ENCODE results near the gene GABRG3. TPM values are rescaled to one million over a fixed set of nuclear protein-coding genes. Genes with fewer than 3 reads are reported as not detected.
"Not testable (repeated sequence)": the region's sequence is repeated elsewhere in the genome, so short reads cannot be mapped to it uniquely, and the experiment has no call there.

The GABRG3 gene
- total and polyA plus RNA-seq, 4 experiments from 2014 or later = not detected

- peaks cover 0 to 21% (median 14%) of the 10 kb centered on the region in 8 donors for H3K9me3 Mint-ChIP-seq
- no peaks in the 10 kb centered on the region for H3K27me3 Mint-ChIP-seq
- H3K4me1 Mint-ChIP-seq = no peaks in the 10 kb centered on the region
- POLR2A ChIA-PET (ENCODE audit: partially characterized antibody) = no interaction called here
- no peaks in the 10 kb centered on the region for H3K36me3 Mint-ChIP-seq
- H3K4me3 Mint-ChIP-seq = no peak overlapping the region
- Histone ChIP-seq H3K27ac (ENCODE audit: low read depth, low read length) (no peak overlapping the region), H3K4me3 (ENCODE audit: low read length in 2 of 2) (no peak overlapping the region), H3K27me3 (ENCODE audit: insufficient read depth, low read length) (no peaks in the 10 kb centered on the region), H3K9me3 (ENCODE audit: control insufficient read depth in 1 of 2, low read length in 2 of 2) (no peaks in the 10 kb centered on the region), H3K4me1 (ENCODE audit: insufficient read depth, low read length) (no peaks in the 10 kb centered on the region), H3K36me3 (ENCODE audit: insufficient read depth, low read length) (no peaks in the 10 kb centered on the region)
- no peak for DNase-seq
- intact Hi-C loops (cut with micrococcal nuclease) = no loop called here
- CTCF ChIA-PET (ENCODE audit: partially characterized antibody) = no interaction called here
- H3K27ac Mint-ChIP-seq = no peak overlapping the region
Measured at GRCh38 chr15:26996250-26996649, 25.3 kb downstream of the GABRG3 start.

- H3K4me1 ChIP-seq (ENCODE audit: insufficient read depth, low read length); H3K27me3 Mint-ChIP-seq; H3K4me3 ChIP-seq (ENCODE audit: low read length in 2 of 2); POLR2A ChIA-PET (ENCODE audit: partially characterized antibody); CTCF ChIA-PET (ENCODE audit: partially characterized antibody); H3K27me3 ChIP-seq (ENCODE audit: insufficient read depth, low read length); H3K4me1 Mint-ChIP-seq; H3K4me3 Mint-ChIP-seq; H3K27ac ChIP-seq (ENCODE audit: low read depth, low read length); H3K27ac Mint-ChIP-seq; H3K36me3 Mint-ChIP-seq; DNase-seq; intact Hi-C loops (cut with micrococcal nuclease); H3K36me3 ChIP-seq (ENCODE audit: insufficient read depth, low read length); H3K9me3 ChIP-seq (ENCODE audit: control insufficient read depth in 1 of 2, low read length in 2 of 2): not testable (repeated sequence)
- H3K9me3 Mint-ChIP-seq = peaks cover 0 to 24% (median 11%) of the 10 kb centered on the region in 8 donors
Measured at GRCh38 chr15:27003003-27003402, 32.0 kb downstream of the GABRG3 start.

- H3K27me3 ChIP-seq (ENCODE audit: insufficient read depth, low read length); H3K36me3 ChIP-seq (ENCODE audit: insufficient read depth, low read length); H3K9me3 ChIP-seq (ENCODE audit: control insufficient read depth in 1 of 2, low read length in 2 of 2); H3K27ac Mint-ChIP-seq; H3K27me3 Mint-ChIP-seq; intact Hi-C loops (cut with micrococcal nuclease); H3K27ac ChIP-seq (ENCODE audit: low read depth, low read length); DNase-seq; CTCF ChIA-PET (ENCODE audit: partially characterized antibody); H3K4me3 ChIP-seq (ENCODE audit: low read length in 2 of 2); H3K4me1 Mint-ChIP-seq; H3K4me3 Mint-ChIP-seq; POLR2A ChIA-PET (ENCODE audit: partially characterized antibody); H3K36me3 Mint-ChIP-seq; H3K4me1 ChIP-seq (ENCODE audit: insufficient read depth, low read length): not testable (repeated sequence)
- peaks cover 0 to 21% (median 9%) of the 10 kb centered on the region in 8 donors for H3K9me3 Mint-ChIP-seq
Measured at GRCh38 chr15:27004226-27004625, 33.2 kb downstream of the GABRG3 start.

GRCh38 chr15:27017168-27017809 lies 46.3 kb downstream of the GABRG3 start:
- Mint-ChIP-seq H3K27ac (no peak overlapping the region), H3K4me3 (no peak overlapping the region), H3K9me3 (peaks cover 0 to 12% (median 5%) of the 10 kb centered on the region in 8 donors), H3K36me3 (no peaks in the 10 kb centered on the region), H3K4me1 (no peaks in the 10 kb centered on the region), H3K27me3 (no peaks in the 10 kb centered on the region)
- H3K36me3 ChIP-seq (ENCODE audit: insufficient read depth, low read length) = no peaks in the 10 kb centered on the region
- no peaks in the 10 kb centered on the region for H3K27me3 ChIP-seq (ENCODE audit: insufficient read depth, low read length)
- DNase-seq = no peak
- no peak overlapping the region for H3K27ac ChIP-seq (ENCODE audit: low read depth, low read length)
- POLR2A ChIA-PET (ENCODE audit: partially characterized antibody) = no interaction called here
- H3K9me3 ChIP-seq (ENCODE audit: control insufficient read depth in 1 of 2, low read length in 2 of 2) = no peaks in the 10 kb centered on the region
- no peaks in the 10 kb centered on the region for H3K4me1 ChIP-seq (ENCODE audit: insufficient read depth, low read length)
- CTCF ChIA-PET (ENCODE audit: partially characterized antibody) = no interaction called here
- intact Hi-C loops (cut with micrococcal nuclease) = no loop called here
- no peak overlapping the region for H3K4me3 ChIP-seq (ENCODE audit: low read length in 2 of 2)

- intact Hi-C loops (cut with micrococcal nuclease) = loop anchor here (10.0 kb wide), 1 partner anchor 65 kb away; no protein-coding TSS in a partner anchor
- Histone ChIP-seq H3K27me3 (ENCODE audit: insufficient read depth, low read length) (no peaks in the 10 kb centered on the region), H3K4me1 (ENCODE audit: insufficient read depth, low read length) (no peaks in the 10 kb centered on the region), H3K36me3 (ENCODE audit: insufficient read depth, low read length) (no peaks in the 10 kb centered on the region), H3K27ac (ENCODE audit: low read depth, low read length) (no peak overlapping the region), H3K4me3 (ENCODE audit: low read length in 2 of 2) (no peak overlapping the region), H3K9me3 (ENCODE audit: control insufficient read depth in 1 of 2, low read length in 2 of 2) (no peaks in the 10 kb centered on the region)
- no peak for DNase-seq
- H3K4me1 Mint-ChIP-seq = no peaks in the 10 kb centered on the region
- H3K36me3 Mint-ChIP-seq = no peaks in the 10 kb centered on the region
- POLR2A ChIA-PET (ENCODE audit: partially characterized antibody) = no interaction called here
- no peak overlapping the region for H3K27ac Mint-ChIP-seq
- H3K4me3 Mint-ChIP-seq = no peak overlapping the region
- peaks cover 0 to 12% (median 5%) of the 10 kb centered on the region in 8 donors for H3K9me3 Mint-ChIP-seq
- H3K27me3 Mint-ChIP-seq = no peaks in the 10 kb centered on the region
- CTCF ChIA-PET (ENCODE audit: partially characterized antibody) = no interaction called here
Measured at GRCh38 chr15:27019687-27020086, 48.7 kb downstream of the GABRG3 start.

- Mint-ChIP-seq H3K9me3 (peaks cover 0 to 4% (median 4%) of the 10 kb centered on the region in 8 donors), H3K27me3 (peaks cover 0 to 1% of the 10 kb centered on the region in 2 donors), H3K4me3 (no peak overlapping the region), H3K27ac (no peak overlapping the region), H3K36me3 (no peaks in the 10 kb centered on the region), H3K4me1 (no peaks in the 10 kb centered on the region)
- intact Hi-C loops (cut with micrococcal nuclease) = loop anchor here (10.0 kb wide), 1 partner anchor 59 kb away; no protein-coding TSS in a partner anchor
- no peaks in the 10 kb centered on the region for H3K27me3 ChIP-seq (ENCODE audit: insufficient read depth, low read length)
- no peaks in the 10 kb centered on the region for H3K36me3 ChIP-seq (ENCODE audit: insufficient read depth, low read length)
- DNase-seq = no peak
- H3K4me3 ChIP-seq (ENCODE audit: low read length in 2 of 2) = no peak overlapping the region
- POLR2A ChIA-PET (ENCODE audit: partially characterized antibody) = no interaction called here
- H3K4me1 ChIP-seq (ENCODE audit: insufficient read depth, low read length) = no peaks in the 10 kb centered on the region
- no peak overlapping the region for H3K27ac ChIP-seq (ENCODE audit: low read depth, low read length)
- no peaks in the 10 kb centered on the region for H3K9me3 ChIP-seq (ENCODE audit: control insufficient read depth in 1 of 2, low read length in 2 of 2)
- CTCF ChIA-PET (ENCODE audit: partially characterized antibody) = no interaction called here
Measured at GRCh38 chr15:27025481-27025966, 54.5 kb downstream of the GABRG3 start.

GRCh38 chr15:27027229-27027628 lies 56.2 kb downstream of the GABRG3 start:
- intact Hi-C loops (cut with micrococcal nuclease) = loop anchor here (10.0 kb wide), 1 partner anchor 58 kb away; no protein-coding TSS in a partner anchor
- Mint-ChIP-seq H3K4me1 (no peaks in the 10 kb centered on the region), H3K9me3 (peaks cover 0 to 7% (median 1%) of the 10 kb centered on the region in 8 donors), H3K27ac (no peak overlapping the region), H3K36me3 (no peaks in the 10 kb centered on the region), H3K4me3 (no peak overlapping the region), H3K27me3 (peaks cover 0 to 1% of the 10 kb centered on the region in 2 donors)
- H3K36me3 ChIP-seq (ENCODE audit: insufficient read depth, low read length) = no peaks in the 10 kb centered on the region
- ChIA-PET POLR2A (ENCODE audit: partially characterized antibody) (no interaction called here), CTCF (ENCODE audit: partially characterized antibody) (no interaction called here)
- no peaks in the 10 kb centered on the region for H3K9me3 ChIP-seq (ENCODE audit: control insufficient read depth in 1 of 2, low read length in 2 of 2)
- H3K27ac ChIP-seq (ENCODE audit: low read depth, low read length) = no peak overlapping the region
- H3K4me3 ChIP-seq (ENCODE audit: low read length in 2 of 2) = no peak overlapping the region
- no peaks in the 10 kb centered on the region for H3K4me1 ChIP-seq (ENCODE audit: insufficient read depth, low read length)
- DNase-seq = no peak
- no peaks in the 10 kb centered on the region for H3K27me3 ChIP-seq (ENCODE audit: insufficient read depth, low read length)

Measured in CD4-positive, alpha-beta memory T cell (primary cell).